ENCODE measurements around the gene EVC.

Gene EVC

DNA sequence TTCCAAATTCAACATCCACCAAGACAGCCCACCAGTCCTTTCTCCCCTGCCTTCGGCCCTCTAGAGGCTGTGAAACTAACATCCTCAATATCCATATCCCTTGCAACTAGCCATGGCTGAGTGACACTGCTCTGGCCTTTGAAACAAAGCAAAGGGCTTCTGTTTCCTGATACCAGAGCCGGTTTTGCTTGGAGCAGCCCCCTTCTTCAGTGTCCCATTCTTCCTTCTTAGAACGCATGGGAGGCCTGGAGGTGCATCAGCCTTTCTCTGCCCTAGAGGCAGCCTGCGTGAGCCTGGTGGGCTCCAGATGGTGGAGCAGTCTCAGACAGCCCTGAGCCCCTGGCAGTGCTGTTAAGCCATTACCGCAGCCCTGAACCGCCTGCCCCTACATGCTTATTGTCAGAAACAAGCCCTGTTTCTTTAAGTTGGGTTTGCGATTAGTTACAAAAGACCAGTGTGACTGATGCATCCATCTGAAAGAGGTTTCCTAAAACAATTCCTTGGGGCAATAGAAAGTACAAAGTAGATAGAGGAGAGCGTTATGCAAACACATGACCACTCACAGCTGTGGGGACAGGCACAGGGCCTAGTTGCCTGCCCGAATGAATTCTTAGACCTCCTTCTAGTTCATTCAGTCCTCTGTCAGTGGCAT, 74.1 kb downstream of the EVC start:
- H3K36me3 ChIP-seq (ENCODE audit: insufficient read depth, low read length), result no peaks in the 10 kb centered on the region; the same call in 1 of the 2 replicates

DNA sequence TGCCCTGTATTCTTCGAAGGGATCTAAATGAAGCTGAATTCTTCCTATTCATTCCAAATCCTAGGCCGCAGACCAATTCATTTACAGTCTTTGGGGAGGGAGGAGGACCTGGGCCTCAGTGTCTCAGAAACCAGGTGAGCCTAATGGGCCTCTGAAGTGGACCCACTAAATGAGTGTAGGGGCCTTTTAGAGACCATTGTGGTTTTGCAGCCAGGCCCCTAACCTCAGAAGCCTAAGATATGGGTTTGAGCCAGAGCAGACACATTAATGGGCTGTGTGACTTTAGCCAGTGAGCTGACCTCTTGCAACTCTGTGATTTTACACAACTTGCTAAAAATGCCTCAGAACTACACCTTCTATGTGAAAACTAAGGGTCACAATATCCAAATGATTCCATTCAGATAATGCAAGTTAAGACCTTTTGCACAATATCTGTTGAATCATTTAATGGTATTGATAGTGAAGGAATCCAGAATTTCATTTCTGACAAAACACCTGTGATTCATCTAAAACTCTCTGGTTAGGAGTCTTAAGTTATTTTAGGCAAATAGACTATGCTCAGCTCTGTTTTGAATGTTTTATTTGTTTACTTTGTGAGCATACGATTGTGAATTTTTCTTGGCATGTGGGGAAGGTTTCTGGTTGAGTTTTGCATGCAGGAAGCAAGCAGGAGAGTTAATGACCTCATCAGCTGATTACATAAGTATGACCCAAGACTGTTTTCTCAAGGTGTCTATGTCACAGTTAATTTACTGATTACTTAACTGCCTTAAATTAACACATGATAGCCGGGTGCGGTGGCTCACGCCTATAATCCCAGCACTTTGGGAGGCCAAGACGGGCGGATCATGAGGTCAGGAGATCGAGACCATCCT, 75.0 kb downstream of the EVC start:
- Histone ChIP-seq H3K4me1 (ENCODE audit: insufficient read depth, low read length) (no peaks in the 10 kb centered on the region), H3K36me3 (ENCODE audit: insufficient read depth, low read length) (no peaks in the 10 kb centered on the region; the same call in 1 of the 2 replicates), H3K9ac (ENCODE audit: low read depth, low read length) (no peak overlapping the region), H3K9me3 (ENCODE audit: control insufficient read depth, insufficient read depth, low read length) (no peaks in the 10 kb centered on the region)

More for the DNA sequence above, 74.1 kb downstream of the EVC start:
- Histone ChIP-seq H3K9me3 (ENCODE audit: control insufficient read depth, insufficient read depth, low read length) (no peaks in the 10 kb centered on the region), H3K9ac (ENCODE audit: low read depth, low read length) (no peak overlapping the region), H3K4me1 (ENCODE audit: insufficient read depth, low read length) (no peaks in the 10 kb centered on the region)

DNA sequence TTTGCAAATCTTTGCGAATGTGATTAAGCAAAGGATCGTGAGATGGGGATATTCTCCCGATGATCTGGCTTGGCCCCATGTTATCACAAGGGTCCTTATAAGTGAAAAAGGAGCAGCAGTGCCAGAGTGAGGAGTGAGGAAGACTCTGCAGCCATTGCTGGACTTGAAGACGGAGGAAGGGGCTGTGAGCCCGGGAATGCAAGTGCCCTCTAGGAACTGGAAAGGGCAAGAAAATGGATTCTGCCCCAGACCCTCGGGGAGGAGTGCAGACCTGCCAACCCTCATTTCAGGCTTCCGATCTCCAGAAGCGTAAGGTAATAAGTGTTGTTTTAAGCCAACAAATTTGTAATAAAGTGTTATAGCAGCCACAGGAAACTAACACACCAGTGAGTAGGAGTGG, 76.3 kb downstream of the EVC start:
- H3K9ac ChIP-seq (ENCODE audit: low read depth, low read length), result no peak overlapping the region
- no peaks in the 10 kb centered on the region for H3K9me3 ChIP-seq (ENCODE audit: control insufficient read depth, insufficient read depth, low read length)
- no peaks in the 10 kb centered on the region; the same call in 1 of the 2 replicates for H3K36me3 ChIP-seq (ENCODE audit: insufficient read depth, low read length)
- H3K4me1 ChIP-seq (ENCODE audit: insufficient read depth, low read length), result no peaks in the 10 kb centered on the region

DNA sequence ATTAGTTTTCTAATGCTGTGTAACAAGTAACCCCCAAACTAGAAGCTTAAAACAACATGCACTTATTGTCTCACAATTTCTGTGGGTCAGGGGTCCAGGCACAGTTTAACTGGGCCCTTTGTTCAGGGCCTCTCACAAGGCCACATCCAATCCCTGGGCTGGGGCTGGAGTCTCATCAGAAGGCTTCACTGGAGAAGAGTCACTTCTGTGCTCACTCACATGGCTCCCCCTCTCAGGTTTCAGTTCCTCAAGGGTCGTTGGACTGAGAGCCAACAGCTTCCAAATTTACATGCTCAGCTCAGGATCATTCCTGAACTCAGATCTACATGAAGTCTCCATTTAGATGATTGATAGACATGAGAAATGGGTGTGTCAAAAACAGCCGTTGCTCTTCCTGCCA, 77.1 kb downstream of the EVC start:
- no peaks in the 10 kb centered on the region for H3K9me3 ChIP-seq (ENCODE audit: control insufficient read depth, insufficient read depth, low read length)
- no peaks in the 10 kb centered on the region; the same call in 1 of the 2 replicates for H3K36me3 ChIP-seq (ENCODE audit: insufficient read depth, low read length)
- no peaks in the 10 kb centered on the region for H3K4me1 ChIP-seq (ENCODE audit: insufficient read depth, low read length)
- no peak overlapping the region for H3K9ac ChIP-seq (ENCODE audit: low read depth, low read length)

DNA sequence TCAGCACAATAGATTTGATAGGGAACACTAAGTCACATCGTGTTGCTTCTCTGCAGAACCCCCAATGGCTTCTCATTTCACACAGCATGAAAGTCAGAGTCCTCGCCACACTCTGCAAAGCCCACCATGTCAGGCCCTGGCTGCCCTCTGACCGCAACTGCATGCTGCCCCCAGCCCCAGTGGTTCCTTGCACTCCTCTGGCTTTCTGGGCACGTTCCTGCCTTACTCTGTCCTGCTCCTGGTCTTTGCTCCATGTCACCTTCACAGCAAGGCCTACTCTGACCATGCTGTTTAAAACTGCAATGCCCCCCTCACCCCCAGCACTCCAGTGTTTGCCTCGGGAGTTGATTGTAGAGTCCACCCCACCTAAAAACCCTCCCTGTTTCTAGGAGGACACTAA, 78.1 kb downstream of the EVC start:
- Histone ChIP-seq H3K9ac (ENCODE audit: low read depth, low read length) (no peak overlapping the region), H3K4me1 (ENCODE audit: insufficient read depth, low read length) (no peaks in the 10 kb centered on the region), H3K9me3 (ENCODE audit: control insufficient read depth, insufficient read depth, low read length) (no peaks in the 10 kb centered on the region), H3K36me3 (ENCODE audit: insufficient read depth, low read length) (no peaks in the 10 kb centered on the region; the same call in 1 of the 2 replicates)

DNA sequence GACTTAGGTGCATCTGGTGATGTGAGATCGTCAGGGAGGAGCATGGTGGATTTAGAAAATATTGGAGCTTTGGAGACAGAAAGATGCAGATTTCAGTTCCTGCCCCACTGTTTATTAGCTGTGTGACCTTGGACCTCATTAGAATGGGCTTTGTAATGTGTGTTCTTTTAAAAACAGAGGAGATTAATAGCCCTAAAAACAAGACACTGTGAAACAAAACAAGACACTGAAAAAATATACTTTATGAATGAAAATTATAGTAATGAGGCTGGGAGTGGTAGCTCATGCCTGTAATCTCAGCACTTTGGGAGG, 79.5 kb downstream of the EVC start:
- H3K36me3 ChIP-seq (ENCODE audit: insufficient read depth, low read length), result no peaks in the 10 kb centered on the region; the same call in 1 of the 2 replicates
- no peak overlapping the region for H3K9ac ChIP-seq (ENCODE audit: low read depth, low read length)
- H3K4me1 ChIP-seq (ENCODE audit: insufficient read depth, low read length), result no peaks in the 10 kb centered on the region
- no peaks in the 10 kb centered on the region for H3K9me3 ChIP-seq (ENCODE audit: control insufficient read depth, insufficient read depth, low read length)

DNA sequence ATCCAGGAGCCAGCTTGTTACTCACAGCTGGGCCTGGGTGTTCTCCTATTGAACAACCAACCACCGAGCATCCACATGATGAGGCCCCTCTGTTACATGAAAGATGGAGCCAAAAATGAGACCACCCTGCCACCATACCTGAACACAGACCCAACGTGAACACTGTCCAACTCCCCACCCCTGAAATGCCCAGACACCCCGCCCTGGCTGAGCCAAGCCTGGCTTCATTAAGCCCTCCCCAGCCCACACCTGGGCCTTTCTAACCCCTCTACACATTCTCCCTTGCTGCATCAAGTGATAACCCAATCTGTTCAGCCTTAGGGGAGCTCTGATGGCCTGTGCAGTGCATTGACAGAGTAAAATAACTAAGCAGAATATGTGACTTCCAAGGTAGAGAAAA, 80.7 kb downstream of the EVC start:
- H3K9ac ChIP-seq (ENCODE audit: low read depth, low read length), result no peak overlapping the region
- H3K36me3 ChIP-seq (ENCODE audit: insufficient read depth, low read length), result no peaks in the 10 kb centered on the region; the same call in 1 of the 2 replicates
- no peaks in the 10 kb centered on the region for H3K9me3 ChIP-seq (ENCODE audit: control insufficient read depth, insufficient read depth, low read length)
- H3K4me1 ChIP-seq (ENCODE audit: insufficient read depth, low read length), result no peaks in the 10 kb centered on the region

DNA sequence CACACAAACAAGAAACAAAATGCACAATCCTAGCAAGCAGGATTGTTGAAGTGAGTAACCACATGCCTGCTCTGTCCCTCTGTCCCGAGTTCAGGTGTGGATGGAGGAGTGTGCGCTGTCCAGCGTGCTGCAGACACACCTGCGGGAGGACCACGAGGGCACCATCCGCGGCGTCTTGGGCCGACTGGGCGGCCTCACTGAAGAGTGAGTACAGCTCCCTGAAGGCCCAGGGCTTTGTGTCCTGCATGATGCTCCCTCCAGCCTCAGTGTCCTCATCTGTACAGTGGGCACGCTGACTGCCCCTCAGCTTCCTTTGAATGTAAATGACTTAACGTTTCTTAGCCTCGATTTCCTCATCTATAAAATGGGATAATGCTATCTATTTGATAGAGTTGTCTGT, 82.5 kb downstream of the EVC start:
- Histone ChIP-seq H3K4me1 (ENCODE audit: insufficient read depth, low read length) (no peaks in the 10 kb centered on the region), H3K9me3 (ENCODE audit: control insufficient read depth, insufficient read depth, low read length) (no peaks in the 10 kb centered on the region), H3K9ac (ENCODE audit: low read depth, low read length) (no peak overlapping the region), H3K36me3 (ENCODE audit: insufficient read depth, low read length) (peaks cover 4% of the 10 kb centered on the region; the same call in 1 of the 2 replicates)

DNA sequence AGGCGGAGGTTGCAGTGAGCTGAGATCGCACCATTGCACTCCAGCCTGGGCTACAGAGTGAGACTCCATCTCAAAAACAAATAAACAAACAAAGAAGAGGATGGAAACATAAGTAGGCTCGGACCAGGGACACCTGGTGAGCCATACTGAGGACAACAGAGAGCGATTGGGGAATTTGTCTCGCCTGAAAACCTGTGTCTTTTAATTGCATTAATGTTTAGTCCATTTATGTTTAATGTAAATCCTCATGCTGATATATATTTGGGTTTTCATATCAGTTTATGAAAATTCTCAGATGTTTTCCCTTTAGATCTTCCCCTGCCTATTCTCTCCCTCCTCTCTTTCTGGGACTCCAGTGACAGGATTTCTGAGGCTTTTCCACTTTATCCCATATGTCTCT, 84.6 kb downstream of the EVC start:
- no peaks in the 10 kb centered on the region for H3K4me1 ChIP-seq (ENCODE audit: insufficient read depth, low read length)
- no peaks in the 10 kb centered on the region for H3K9me3 ChIP-seq (ENCODE audit: control insufficient read depth, insufficient read depth, low read length)
- no peak overlapping the region for H3K9ac ChIP-seq (ENCODE audit: low read depth, low read length)
- H3K36me3 ChIP-seq (ENCODE audit: insufficient read depth, low read length), result peaks cover 4% of the 10 kb centered on the region; the same call in 1 of the 2 replicates

DNA sequence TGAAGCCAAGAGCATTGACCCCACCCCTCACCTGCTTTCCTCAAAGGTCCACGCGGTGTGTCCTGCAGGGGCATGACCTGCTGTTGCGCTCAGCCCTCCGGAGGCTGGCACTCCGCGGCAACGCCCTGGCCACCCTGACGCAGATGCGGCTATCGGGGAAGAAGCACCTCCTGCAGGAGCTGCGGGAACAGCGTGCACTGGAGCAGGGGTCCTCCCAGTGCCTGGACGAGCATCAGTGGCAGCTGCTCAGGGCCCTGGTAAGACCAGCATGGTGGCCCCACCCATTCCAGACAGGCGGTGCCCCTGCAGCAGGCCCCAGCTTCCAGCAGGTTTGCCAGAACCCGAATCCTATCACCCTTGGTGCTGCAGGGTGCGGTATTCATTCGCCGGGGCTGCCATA, 86.0 kb downstream of the EVC start:
- no peak overlapping the region for H3K9ac ChIP-seq (ENCODE audit: low read depth, low read length)
- H3K9me3 ChIP-seq (ENCODE audit: control insufficient read depth, insufficient read depth, low read length), result no peaks in the 10 kb centered on the region
- H3K4me1 ChIP-seq (ENCODE audit: insufficient read depth, low read length), result no peaks in the 10 kb centered on the region
- H3K36me3 ChIP-seq (ENCODE audit: insufficient read depth, low read length), result peaks cover 4% of the 10 kb centered on the region; the same call in 1 of the 2 replicates

DNA sequence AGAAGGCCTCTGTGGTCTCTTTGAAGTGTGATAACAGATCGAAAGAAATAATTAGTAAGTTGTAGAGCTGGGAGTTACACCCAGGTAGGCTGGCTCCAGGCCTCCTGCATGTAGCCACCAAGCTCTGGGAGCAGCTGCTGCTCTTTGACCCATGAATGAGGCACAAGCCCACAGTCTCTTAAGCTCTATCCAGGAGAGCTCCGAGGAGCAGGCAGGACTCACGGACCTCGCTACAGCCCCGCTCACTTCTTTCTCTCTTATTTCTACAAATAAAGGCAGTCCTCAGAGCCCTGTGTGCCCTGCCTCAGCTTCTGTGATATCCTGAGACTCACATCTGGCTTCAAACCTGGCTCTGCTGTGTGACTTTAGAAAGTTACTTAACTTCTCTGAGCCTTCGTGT, 86.9 kb downstream of the EVC start:
- peaks cover 4% of the 10 kb centered on the region; the same call in 1 of the 2 replicates for H3K36me3 ChIP-seq (ENCODE audit: insufficient read depth, low read length)
- no peaks in the 10 kb centered on the region for H3K9me3 ChIP-seq (ENCODE audit: control insufficient read depth, insufficient read depth, low read length)
- no peak overlapping the region for H3K9ac ChIP-seq (ENCODE audit: low read depth, low read length)
- no peaks in the 10 kb centered on the region for H3K4me1 ChIP-seq (ENCODE audit: insufficient read depth, low read length)

DNA sequence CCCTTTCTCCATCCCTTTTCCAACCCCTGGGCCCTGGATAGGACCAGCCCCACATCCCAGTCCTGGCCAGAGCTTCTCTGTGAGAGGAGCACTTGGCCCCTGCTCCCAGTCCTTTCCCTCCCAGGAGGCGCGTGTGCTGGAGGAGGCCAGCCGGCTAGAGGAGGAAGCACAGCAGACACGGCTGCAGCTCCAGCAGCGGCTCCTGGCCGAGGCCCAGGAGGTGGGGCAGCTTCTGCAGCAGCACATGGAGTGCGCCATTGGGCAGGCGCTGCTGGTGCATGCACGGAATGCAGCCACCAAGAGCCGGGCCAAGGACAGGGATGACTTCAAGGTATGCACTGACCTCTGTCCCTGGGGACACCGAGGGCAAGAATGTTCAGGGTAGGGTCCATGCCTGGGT, 87.5 kb downstream of the EVC start:
- Histone ChIP-seq H3K36me3 (ENCODE audit: insufficient read depth, low read length) (peaks cover 4% of the 10 kb centered on the region; the same call in 1 of the 2 replicates), H3K9me3 (ENCODE audit: control insufficient read depth, insufficient read depth, low read length) (no peaks in the 10 kb centered on the region), H3K4me1 (ENCODE audit: insufficient read depth, low read length) (no peaks in the 10 kb centered on the region), H3K9ac (ENCODE audit: low read depth, low read length) (no peak overlapping the region)

DNA sequence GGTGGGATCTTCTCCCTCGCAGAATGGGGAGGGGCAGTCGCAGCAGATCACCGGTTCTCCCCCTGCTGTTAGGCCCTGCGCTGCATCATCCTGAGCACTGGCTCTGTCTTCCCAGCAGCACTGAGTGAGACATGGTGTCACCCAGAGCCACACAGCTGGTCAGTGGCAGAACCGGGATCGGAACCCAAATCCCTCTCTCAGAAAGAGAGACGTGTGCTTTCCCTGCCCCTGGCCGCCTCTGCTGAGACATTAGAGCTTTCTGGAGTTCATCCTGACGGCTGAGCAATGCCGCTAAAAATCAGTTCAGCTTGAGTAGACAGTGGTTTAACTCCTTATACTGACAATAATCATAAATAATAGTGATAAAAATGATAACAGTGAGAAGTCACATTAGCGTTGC, 87.9 kb downstream of the EVC start:
- Histone ChIP-seq H3K9ac (ENCODE audit: low read depth, low read length) (no peak overlapping the region), H3K36me3 (ENCODE audit: insufficient read depth, low read length) (peaks cover 4% of the 10 kb centered on the region; the same call in 1 of the 2 replicates), H3K4me1 (ENCODE audit: insufficient read depth, low read length) (no peaks in the 10 kb centered on the region), H3K9me3 (ENCODE audit: control insufficient read depth, insufficient read depth, low read length) (no peaks in the 10 kb centered on the region)

DNA sequence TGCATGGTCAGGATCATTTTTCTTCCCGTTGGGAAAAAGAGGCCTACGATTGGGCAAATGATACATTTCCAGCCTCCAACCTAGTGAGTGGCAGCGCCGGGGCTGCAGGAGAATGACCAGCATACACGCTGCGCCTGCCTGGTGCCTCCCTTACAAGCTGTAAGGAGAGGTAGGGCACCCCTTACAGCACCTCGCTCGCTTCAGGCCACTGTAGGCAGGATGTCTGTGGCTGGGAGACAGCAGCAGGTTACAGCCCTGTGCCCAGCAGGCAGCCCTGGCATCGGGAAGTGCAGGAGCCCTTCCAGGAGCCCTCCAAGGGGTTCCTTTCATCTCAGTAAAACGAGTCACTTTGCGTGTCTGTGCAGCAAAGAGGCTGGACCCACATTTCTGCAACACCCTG, 88.4 kb downstream of the EVC start:
- Histone ChIP-seq H3K9ac (ENCODE audit: low read depth, low read length) (no peak overlapping the region), H3K36me3 (ENCODE audit: insufficient read depth, low read length) (peaks cover 4% of the 10 kb centered on the region; the same call in 1 of the 2 replicates), H3K9me3 (ENCODE audit: control insufficient read depth, insufficient read depth, low read length) (no peaks in the 10 kb centered on the region), H3K4me1 (ENCODE audit: insufficient read depth, low read length) (no peaks in the 10 kb centered on the region)

DNA sequence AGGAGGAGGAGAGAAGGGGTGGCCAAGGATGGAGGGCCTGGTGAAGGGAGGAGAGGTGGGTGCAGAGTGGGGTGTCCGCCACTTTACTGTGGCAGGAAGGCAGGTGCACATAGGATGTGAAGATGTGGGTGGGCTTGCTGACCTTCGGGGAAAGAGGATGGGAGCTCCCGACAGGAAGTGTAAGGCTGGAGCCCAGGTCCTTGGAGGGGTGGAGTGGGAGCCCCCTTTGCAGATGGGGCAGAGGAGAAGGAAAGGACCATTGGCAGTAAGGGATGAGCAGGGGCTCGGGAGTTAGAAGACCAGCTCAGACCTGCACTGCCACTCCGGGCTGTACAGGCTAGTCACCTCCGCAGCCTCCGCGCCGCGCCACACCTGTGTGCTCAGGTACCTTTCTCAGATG, 89.5 kb downstream of the EVC start:
- Histone ChIP-seq H3K9ac (ENCODE audit: low read depth, low read length) (no peak overlapping the region), H3K9me3 (ENCODE audit: control insufficient read depth, insufficient read depth, low read length) (no peaks in the 10 kb centered on the region), H3K36me3 (ENCODE audit: insufficient read depth, low read length) (peaks cover 4% of the 10 kb centered on the region; the same call in 1 of the 2 replicates)

More for the DNA sequence above, 89.5 kb downstream of the EVC start:
- H3K4me1 ChIP-seq (ENCODE audit: insufficient read depth, low read length), result no peaks in the 10 kb centered on the region
